Measurements from ENCODE around the gene CLN5.

DNA sequence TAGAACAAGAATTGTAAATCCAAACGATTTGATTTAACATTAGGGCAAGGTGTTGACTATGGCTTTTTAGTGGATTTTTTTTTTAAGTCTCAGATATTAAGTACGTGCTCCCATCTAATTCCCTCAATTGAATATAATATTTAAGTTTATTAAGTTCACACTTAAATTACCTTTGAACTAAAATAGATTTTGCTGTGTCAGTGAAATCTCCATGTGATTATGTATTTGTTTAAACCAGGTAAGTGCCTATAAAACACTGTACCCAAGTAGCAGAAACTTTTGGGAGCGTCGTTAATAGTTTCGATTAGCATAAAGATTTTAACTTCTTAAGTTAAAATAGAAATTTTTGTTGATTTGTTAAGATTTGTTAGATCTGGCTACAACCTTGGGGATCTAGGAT, 1.6 kb downstream of the CLN5 start:
- TF ChIP-seq, protein P1, sequence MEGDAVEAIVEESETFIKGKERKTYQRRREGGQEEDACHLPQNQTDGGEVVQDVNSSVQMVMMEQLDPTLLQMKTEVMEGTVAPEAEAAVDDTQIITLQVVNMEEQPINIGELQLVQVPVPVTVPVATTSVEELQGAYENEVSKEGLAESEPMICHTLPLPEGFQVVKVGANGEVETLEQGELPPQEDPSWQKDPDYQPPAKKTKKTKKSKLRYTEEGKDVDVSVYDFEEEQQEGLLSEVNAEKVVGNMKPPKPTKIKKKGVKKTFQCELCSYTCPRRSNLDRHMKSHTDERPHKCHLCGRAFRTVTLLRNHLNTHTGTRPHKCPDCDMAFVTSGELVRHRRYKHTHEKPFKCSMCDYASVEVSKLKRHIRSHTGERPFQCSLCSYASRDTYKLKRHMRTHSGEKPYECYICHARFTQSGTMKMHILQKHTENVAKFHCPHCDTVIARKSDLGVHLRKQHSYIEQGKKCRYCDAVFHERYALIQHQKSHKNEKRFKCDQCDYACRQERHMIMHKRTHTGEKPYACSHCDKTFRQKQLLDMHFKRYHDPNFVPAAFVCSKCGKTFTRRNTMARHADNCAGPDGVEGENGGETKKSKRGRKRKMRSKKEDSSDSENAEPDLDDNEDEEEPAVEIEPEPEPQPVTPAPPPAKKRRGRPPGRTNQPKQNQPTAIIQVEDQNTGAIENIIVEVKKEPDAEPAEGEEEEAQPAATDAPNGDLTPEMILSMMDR (IDR thresholded peaks at IDR 0.05; ENCODE audit: low read depth, low read length): no peak
- TF ChIP-seq EZH2phosphoT487 (IDR thresholded peaks at IDR 0.05; ENCODE audit: low read depth): no peak

All from OCI-LY3 (cell line).